ENCODE data around the gene SAA4.
"Not testable (repeated sequence)": the region's sequence is repeated elsewhere in the genome, so short reads cannot be mapped to it uniquely, and the experiment has no call there.

The SAA4 gene

DNA sequence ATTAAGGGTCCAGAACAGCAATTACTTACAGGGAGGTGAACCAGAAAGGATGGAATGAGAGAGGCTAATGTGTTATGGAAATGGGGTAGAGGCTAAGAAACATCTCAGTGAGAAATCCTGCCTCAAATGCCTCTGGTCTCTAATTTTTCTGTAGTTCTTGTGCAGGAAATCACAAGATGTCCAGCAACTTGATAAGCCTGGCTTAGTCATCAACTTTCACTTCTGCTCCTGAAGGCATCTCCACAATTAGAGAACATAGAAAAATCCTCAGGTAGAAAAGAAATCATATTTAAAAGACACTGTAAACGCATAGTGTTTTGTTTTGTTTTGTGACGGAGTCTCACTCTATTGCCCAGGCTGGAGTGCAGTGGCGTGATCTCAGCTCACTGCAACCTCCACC, 45.2 kb downstream of the SAA4 start:
- intact Hi-C loops (cut with DNase I): no loop called here
- DNase-seq: no peak

DNA sequence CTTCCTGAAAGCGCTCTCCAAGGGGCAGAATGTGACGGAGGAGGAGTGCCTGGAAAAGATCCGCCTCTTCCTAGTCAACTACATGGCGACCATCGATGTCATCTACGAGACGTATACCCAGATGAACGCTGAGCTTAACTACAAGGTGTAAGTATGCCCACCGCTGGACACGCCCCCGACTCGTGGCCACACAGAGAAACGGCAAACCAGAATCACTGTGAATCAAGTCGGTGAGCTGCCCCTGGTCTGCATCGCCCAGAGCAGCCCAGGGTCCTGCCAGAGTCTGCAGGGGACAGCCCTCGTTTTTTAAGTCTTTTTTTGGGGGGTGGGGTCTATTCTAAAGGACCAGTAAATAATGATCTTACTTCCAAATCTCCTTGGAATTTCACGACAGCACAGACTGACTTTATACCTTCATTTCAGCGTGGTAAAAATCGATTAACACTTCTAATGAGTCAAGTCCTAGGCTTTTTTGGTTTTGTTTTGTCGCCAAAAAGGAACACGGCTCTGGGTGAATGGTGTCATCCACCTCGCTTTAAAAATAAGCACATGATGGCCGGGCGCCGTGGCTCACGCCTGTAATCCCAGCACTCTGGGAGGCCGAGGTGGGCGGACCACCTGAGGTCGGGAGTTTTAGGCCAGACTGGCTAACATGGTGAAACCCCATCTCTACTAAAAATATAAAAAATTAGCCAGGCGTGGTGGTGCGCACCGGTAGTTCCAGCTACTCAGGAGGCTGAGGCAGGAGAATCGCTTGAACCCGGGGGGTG, 46.9 kb downstream of the SAA4 start:
- DNase-seq; intact Hi-C loops (cut with DNase I): not testable (repeated sequence)

DNA sequence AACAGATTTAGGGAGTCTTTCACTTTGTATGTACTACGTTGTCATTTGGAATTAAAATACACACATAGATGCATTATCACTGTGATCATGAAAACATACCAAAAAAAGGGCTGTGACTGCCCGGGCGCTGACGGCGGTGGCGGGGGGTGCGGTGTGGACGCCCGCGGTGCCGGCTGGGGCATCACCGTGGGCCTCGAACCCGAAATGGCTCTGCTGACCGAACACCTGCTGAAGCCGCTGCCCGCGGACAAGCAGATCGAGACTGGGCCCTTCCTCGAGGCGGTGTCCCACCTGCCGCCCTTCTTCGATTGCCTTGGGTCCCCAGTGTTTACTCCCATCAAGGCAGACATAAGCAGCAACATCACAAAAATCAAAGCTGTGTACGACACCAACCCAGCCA, 47.8 kb downstream of the SAA4 start:
- no peak for DNase-seq
- intact Hi-C loops (cut with DNase I): no loop called here

Data from posterior cingulate gyrus (tissue), 11 donors.